Breast epithelium (tissue), 3 donors: ENCODE results near the gene GLIS2.

Experiments
- POLR2A ChIP-seq: fragments of 450-650 bp; IDR thresholded peaks from one replicate; pipeline ENCODE4 v1.6.1; 2016; ENCODE audit warnings: antibody characterized with exemption, mild to moderate bottlenecking, moderate library complexity
- TF ChIP-seq, protein P1 (sequence below), 3 donors: fragments of 450-650 bp; IDR thresholded peaks; one replicate each; pipeline ENCODE4 v1.5.1; 2016 to 2017; ENCODE audit warnings: antibody characterized with exemption in 3 of 3, mild to moderate bottlenecking in 3 of 3, moderate library complexity in 3 of 3

DNA sequence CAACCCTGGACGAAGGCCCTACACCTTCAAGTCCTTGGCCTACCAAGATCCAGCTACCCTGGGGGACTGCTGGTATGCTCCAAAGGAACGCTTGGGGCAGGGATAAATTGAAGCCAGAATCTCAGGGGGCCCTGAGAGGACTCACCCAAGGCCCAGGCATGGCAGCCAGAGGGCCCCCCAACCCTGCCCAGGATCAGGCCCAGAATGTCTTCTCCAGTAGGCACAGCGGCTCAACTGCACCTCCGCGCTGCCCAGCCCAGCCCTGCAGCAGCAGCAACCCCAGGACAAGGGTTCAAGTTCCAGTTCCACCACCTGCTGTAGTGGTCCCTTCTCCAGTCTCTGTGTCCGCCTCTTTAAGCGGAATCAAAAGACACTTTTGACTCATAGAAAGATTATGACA, 45.3 kb upstream of the GLIS2 start:
- TF ChIP-seq, protein P1, sequence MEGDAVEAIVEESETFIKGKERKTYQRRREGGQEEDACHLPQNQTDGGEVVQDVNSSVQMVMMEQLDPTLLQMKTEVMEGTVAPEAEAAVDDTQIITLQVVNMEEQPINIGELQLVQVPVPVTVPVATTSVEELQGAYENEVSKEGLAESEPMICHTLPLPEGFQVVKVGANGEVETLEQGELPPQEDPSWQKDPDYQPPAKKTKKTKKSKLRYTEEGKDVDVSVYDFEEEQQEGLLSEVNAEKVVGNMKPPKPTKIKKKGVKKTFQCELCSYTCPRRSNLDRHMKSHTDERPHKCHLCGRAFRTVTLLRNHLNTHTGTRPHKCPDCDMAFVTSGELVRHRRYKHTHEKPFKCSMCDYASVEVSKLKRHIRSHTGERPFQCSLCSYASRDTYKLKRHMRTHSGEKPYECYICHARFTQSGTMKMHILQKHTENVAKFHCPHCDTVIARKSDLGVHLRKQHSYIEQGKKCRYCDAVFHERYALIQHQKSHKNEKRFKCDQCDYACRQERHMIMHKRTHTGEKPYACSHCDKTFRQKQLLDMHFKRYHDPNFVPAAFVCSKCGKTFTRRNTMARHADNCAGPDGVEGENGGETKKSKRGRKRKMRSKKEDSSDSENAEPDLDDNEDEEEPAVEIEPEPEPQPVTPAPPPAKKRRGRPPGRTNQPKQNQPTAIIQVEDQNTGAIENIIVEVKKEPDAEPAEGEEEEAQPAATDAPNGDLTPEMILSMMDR (IDR thresholded peaks at IDR 0.05) = no peak
- TF ChIP-seq POLR2A = no peak
